Right lobe of liver (tissue), 6 donors: ENCODE measurements around the gene ALDH1L2. TPM values are rescaled to one million over a fixed set of nuclear protein-coding genes. Genes with fewer than 3 reads are reported as not detected.

ENCODE experiments used
- ATAC-seq, 4 donors: fragments of 200-7000 bp; cut with Tn5 transposase; one replicate each; pipeline ENCODE4 v1.9.1; 2020; ENCODE audit warnings: mild to moderate bottlenecking in 4 of 4, moderate library complexity in 4 of 4
- DNase-seq, 3 donors: peaks; one replicate each; pipeline ENCODE4 v3.0.0-alpha.2; 2020
- H3K27ac ChIP-seq, 3 donors: fragments of 200-600 bp; one replicate each; pipeline ENCODE4 v1.8.0; 2022
- H3K27me3 ChIP-seq, 2 donors: fragments of 200-600 bp; one replicate each; pipeline ENCODE4 v1.8.0; 2022
- H3K36me3 ChIP-seq, 4 donors: fragments of 200-600 bp; sonication (generic) in 1 of 4; one replicate each; pipeline versions ENCODE4 v1.5.1 to v1.8.0; 2017 to 2022; ENCODE audit warnings: control low read depth in 1 of 4
- H3K4me1 ChIP-seq, 4 donors: fragments of 200-600 bp; sonication (generic) in 1 of 4; one replicate each; pipeline versions ENCODE4 v1.5.1 to v1.8.0; 2017 to 2022; ENCODE audit warnings: control low read depth in 1 of 4
- H3K4me3 ChIP-seq, 3 donors: fragments of 200-600 bp; one replicate each; pipeline ENCODE4 v1.8.0; 2022
- H3K9me3 ChIP-seq, 4 donors: fragments of 200-600 bp; sonication (generic) in 1 of 4; one replicate each; pipeline versions ENCODE4 v1.5.1 to v1.8.0; 2017 to 2022; ENCODE audit warnings: control low read depth in 1 of 4
- POLR2A ChIP-seq: fragments of 450-650 bp; IDR thresholded peaks from one replicate; pipeline ENCODE4 v1.6.1; 2017; ENCODE audit warnings: antibody characterized with exemption, mild to moderate bottlenecking
- WGBS: methylation state at CpG from one replicate; pipeline ENCODE4 v1.1.6; 2018; ENCODE audit warnings: low coverage, low lambda C conversion rate; ENCODE audit not compliant: insufficient coverage; ENCODE audit errors: missing lambda C conversion rate; 5-methylcytosine and 5-hydroxymethylcytosine counted together
- intact Hi-C, 2 donors: fragments of 100-400 bp; cut with DNase I; formaldehyde crosslinking; loops; one replicate each; pipeline versions ENCODE4 v1.11.2 to v1.14.1; 2022
- total RNA-seq, 6 experiments: library from RNA; depleted of rRNA in 2 of 6; stranded (reverse); fragments of >200 nt in 2 of 6; fragmentation: NEBNext Ultra II Directional in 3 of 6; extraction: Animal tissue kit (Norgen Biotek cat#: 25700) in 3 of 6; gene quantifications; one replicate each; pipeline versions ENCODE4 v1.1.0 to v1.2.4, GENCODE V29; 2016 to 2023
- TF ChIP-seq, protein P1 (sequence below), 4 donors: fragments of 200-600 bp in 3 of 4; fragments of 450-650 bp in 1 of 4; IDR thresholded peaks; one replicate each; pipeline versions ENCODE4 v1.5.1 to v1.8.0; 2016 to 2022; ENCODE audit warnings: antibody characterized with exemption in 4 of 4, mild to moderate bottlenecking in 2 of 4
- donor health status: DM: no; HTN: yes; CAD: no.
- donor health status: DM: no; HTN: no; CAD: no.
- donor health status: DM: no; HTN: no; CAD: no.
- donor health status: DM: no; HTN: yes; CAD: no.
- donor health status: DM: no; HTN: yes; CAD: no.

The ALDH1L2 gene
- total RNA-seq, 6 experiments from 2014 or later = 0.15 to 0.90 (median 0.28) TPM

DNA sequence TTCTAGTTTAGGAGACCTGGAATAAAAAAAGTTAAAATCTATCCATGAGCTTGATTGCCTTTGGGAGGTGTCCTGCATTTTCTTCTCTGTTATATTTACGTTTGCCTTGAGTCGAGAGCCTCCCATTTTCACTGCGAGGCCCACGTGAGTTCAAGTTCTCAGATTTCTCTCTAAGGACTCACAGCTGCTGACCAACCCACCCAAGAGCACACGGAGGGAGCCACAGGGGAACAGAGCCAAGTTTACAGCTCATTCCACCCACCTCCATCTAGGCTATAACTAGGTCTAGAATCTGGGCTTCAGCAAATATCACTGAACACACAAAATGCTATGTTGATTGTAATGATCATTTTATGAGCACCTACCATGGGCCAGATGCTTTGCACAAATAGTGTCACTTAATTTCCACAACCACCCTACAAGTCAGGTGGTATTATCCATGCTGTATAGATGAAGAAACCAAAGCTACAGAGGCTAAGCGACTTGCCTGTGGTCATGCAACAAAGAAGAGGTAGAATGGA is 16.7 kb downstream of the ALDH1L2 start:
- Histone ChIP-seq H3K36me3 (no peaks in the 10 kb centered on the region), H3K27ac (no peak overlapping the region), H3K9me3 (no peaks in the 10 kb centered on the region), H3K4me3 (no peak overlapping the region), H3K27me3 (no peaks in the 10 kb centered on the region), H3K4me1 (no peaks in the 10 kb centered on the region)
- ATAC-seq (no peak), DNase-seq (no peak)
- intact Hi-C loops = no loop called here
- TF ChIP-seq POLR2A = no peak
- TF ChIP-seq, protein P1, sequence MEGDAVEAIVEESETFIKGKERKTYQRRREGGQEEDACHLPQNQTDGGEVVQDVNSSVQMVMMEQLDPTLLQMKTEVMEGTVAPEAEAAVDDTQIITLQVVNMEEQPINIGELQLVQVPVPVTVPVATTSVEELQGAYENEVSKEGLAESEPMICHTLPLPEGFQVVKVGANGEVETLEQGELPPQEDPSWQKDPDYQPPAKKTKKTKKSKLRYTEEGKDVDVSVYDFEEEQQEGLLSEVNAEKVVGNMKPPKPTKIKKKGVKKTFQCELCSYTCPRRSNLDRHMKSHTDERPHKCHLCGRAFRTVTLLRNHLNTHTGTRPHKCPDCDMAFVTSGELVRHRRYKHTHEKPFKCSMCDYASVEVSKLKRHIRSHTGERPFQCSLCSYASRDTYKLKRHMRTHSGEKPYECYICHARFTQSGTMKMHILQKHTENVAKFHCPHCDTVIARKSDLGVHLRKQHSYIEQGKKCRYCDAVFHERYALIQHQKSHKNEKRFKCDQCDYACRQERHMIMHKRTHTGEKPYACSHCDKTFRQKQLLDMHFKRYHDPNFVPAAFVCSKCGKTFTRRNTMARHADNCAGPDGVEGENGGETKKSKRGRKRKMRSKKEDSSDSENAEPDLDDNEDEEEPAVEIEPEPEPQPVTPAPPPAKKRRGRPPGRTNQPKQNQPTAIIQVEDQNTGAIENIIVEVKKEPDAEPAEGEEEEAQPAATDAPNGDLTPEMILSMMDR (IDR thresholded peaks at IDR 0.05) = no peak
- WGBS = 57% methylated on average over 6 of the region's 6 CpGs

DNA sequence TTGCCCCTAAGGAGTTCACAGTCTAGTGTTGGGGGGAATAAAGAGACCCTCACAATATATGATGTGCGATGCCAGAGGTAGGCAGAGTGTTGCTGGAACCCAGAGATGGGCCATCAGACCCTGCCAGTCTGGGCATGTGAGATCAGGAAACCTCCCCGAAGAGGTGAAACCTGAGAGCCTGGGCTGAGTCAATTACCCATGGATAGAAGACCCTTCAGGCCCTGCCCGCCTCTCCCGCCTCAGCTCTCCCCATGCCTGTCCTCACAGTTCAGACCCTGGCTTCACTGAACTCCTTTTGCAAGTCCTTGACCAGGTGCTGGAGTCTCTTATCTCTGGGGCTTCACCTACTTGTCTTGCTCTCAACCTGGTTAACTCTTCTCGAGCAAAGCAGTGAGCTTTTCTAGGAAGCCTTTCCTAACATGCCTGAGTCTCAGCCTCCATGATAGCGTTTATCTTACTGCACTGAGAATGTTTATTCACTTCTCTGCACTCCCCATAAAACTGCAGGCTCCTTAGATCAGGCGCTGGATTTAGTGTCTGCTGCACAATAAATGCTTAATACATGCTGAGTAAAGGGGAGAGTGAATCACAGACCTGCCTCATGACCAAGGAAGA is 19.6 kb downstream of the ALDH1L2 start:
- intact Hi-C loops = no loop called here
- TF ChIP-seq, protein P1 (IDR thresholded peaks at IDR 0.05) = no peak
- TF ChIP-seq POLR2A = no peak
- DNase-seq (no peak), ATAC-seq (no peak)
- Histone ChIP-seq H3K4me3 (no peak overlapping the region), H3K27me3 (no peaks in the 10 kb centered on the region), H3K36me3 (no peaks in the 10 kb centered on the region), H3K9me3 (no peaks in the 10 kb centered on the region), H3K4me1 (no peaks in the 10 kb centered on the region), H3K27ac (no peak overlapping the region)
- 70% methylated on average over 2 of the region's 7 CpGs for WGBS

DNA sequence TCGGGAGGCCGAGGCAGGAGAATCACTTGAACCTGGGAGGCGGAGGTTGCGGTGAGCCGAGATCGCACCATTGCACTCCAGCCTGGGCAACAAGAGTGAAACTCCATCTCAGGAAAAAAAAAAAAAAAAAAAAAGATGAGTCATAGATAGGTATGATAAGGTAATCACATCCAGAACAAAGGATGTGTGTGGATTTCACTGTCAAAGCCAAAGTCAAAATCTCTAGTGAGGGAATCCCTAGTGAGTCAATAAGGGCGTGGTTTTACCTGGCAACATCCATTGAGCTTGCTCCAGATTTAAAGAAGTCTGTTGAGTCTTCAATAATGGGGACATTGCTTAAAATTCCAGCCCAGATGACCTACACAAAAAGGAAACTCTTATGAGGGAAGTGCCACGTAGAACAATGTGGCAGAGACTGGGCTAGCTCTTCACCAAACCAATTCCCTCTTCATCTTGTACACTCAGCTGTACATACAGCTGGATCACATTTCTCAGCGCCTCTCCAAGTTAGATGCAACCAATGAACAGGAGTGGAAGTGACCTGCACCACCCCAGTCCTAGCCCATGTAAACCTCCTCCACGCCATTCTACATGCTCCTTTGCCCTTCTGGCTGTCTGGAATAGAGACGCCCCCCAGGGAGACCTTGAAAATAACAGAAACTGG is 23.4 kb downstream of the ALDH1L2 start:
- peak in 1 of 4 donors; percentile 35 for ATAC-seq
- Histone ChIP-seq H3K9me3 (no peaks in the 10 kb centered on the region), H3K27ac (no peak overlapping the region), H3K36me3 (no peaks in the 10 kb centered on the region), H3K27me3 (no peaks in the 10 kb centered on the region), H3K4me1 (no peaks in the 10 kb centered on the region), H3K4me3 (no peak overlapping the region)
- WGBS = 87% methylated on average over 5 of the region's 11 CpGs
- intact Hi-C loops = no loop called here
- DNase-seq = no peak
- TF ChIP-seq POLR2A = no peak
- TF ChIP-seq, protein P1 (IDR thresholded peaks at IDR 0.05) = no peak

DNA sequence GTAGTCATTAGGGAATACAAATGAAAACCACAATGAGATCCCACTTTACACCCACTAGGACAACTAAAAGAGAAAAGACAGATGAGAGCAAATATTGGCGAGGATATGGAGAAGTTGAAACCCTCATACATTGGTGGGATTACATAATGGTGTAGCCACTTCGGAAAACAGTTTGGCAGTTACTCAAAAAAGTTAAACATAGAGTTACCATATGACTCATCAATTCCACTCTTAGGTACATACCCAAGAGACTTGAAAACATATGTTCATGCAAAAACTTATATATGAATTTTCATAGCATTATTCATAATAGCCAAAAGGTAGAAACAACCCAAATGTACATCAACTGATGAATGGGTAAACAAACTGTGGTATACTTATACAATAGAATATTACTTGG is 27.1 kb downstream of the ALDH1L2 start:
- Histone ChIP-seq H3K4me1 (no peaks in the 10 kb centered on the region), H3K9me3 (no peaks in the 10 kb centered on the region), H3K4me3 (no peak overlapping the region), H3K36me3 (no peaks in the 10 kb centered on the region), H3K27me3 (no peaks in the 10 kb centered on the region), H3K27ac (no peak overlapping the region)
- no peak for DNase-seq
- 63% methylated on average over 2 of the region's 2 CpGs for WGBS
- no peak for TF ChIP-seq POLR2A
- TF ChIP-seq, protein P1 (IDR thresholded peaks at IDR 0.05) = no peak
- intact Hi-C loops = no loop called here
- no peak for ATAC-seq
